ENCODE data around the gene CERS6. TPM values are rescaled to one million over a fixed set of nuclear protein-coding genes. Genes with fewer than 3 reads are reported as not detected.

Gene CERS6
- total RNA-seq, 1 donor from 2014 or later, result 30.9 TPM

GRCh38 chr2:168461178-168461941, 5.3 kb downstream of the CERS6 start:
- Mint-ChIP-seq H3K27me3 (ENCODE audit: unreplicated experiment) (no peaks in the 10 kb centered on the region), H3K9me3 (ENCODE audit: unreplicated experiment) (no peaks in the 10 kb centered on the region), H3K4me1 (ENCODE audit: unreplicated experiment) (peaks cover 41% of the 10 kb centered on the region), H3K27ac (ENCODE audit: unreplicated experiment) (no peak overlapping the region), H3K4me3 (ENCODE audit: unreplicated experiment) (no peak overlapping the region), H3K36me3 (ENCODE audit: unreplicated experiment) (peaks cover 2% of the 10 kb centered on the region)
- no peak for DNase-seq (ENCODE audit: extremely low spot score, unreplicated experiment)
- no peak for TF ChIP-seq CTCF (IDR thresholded peaks at IDR 0.05)

- Mint-ChIP-seq H3K36me3 (ENCODE audit: unreplicated experiment) (peaks cover 2% of the 10 kb centered on the region), H3K9me3 (ENCODE audit: unreplicated experiment) (no peaks in the 10 kb centered on the region), H3K4me1 (ENCODE audit: unreplicated experiment) (peaks cover 47% of the 10 kb centered on the region), H3K27ac (ENCODE audit: unreplicated experiment) (no peak overlapping the region), H3K27me3 (ENCODE audit: unreplicated experiment) (no peaks in the 10 kb centered on the region), H3K4me3 (ENCODE audit: unreplicated experiment) (no peak overlapping the region)
- no peak for TF ChIP-seq CTCF (IDR thresholded peaks at IDR 0.05)
- DNase-seq (ENCODE audit: extremely low spot score, unreplicated experiment), result no peak
Observed at GRCh38 chr2:168461942-168462331, 5.9 kb downstream of the CERS6 start.

GRCh38 chr2:168462543-168463045, 6.5 kb downstream of the CERS6 start:
- H3K4me1 Mint-ChIP-seq (ENCODE audit: unreplicated experiment), result peaks cover 48% of the 10 kb centered on the region
- no peak for TF ChIP-seq CTCF (IDR thresholded peaks at IDR 0.05)

GRCh38 chr2:168465594-168465993, 9.5 kb downstream of the CERS6 start:
- no peak for DNase-seq (ENCODE audit: extremely low spot score, unreplicated experiment)
- no peak for TF ChIP-seq CTCF (IDR thresholded peaks at IDR 0.05)
- Mint-ChIP-seq H3K27ac (ENCODE audit: unreplicated experiment) (peak overlapping the region; percentile 15), H3K9me3 (ENCODE audit: unreplicated experiment) (no peaks in the 10 kb centered on the region), H3K4me3 (ENCODE audit: unreplicated experiment) (no peak overlapping the region), H3K36me3 (ENCODE audit: unreplicated experiment) (no peaks in the 10 kb centered on the region), H3K27me3 (ENCODE audit: unreplicated experiment) (no peaks in the 10 kb centered on the region), H3K4me1 (ENCODE audit: unreplicated experiment) (peaks cover 34% of the 10 kb centered on the region)

More at GRCh38 chr2:168462543-168463045, 6.5 kb downstream of the CERS6 start:
- Mint-ChIP-seq H3K9me3 (ENCODE audit: unreplicated experiment) (no peaks in the 10 kb centered on the region), H3K36me3 (ENCODE audit: unreplicated experiment) (peaks cover 2% of the 10 kb centered on the region), H3K27ac (ENCODE audit: unreplicated experiment) (no peak overlapping the region), H3K27me3 (ENCODE audit: unreplicated experiment) (no peaks in the 10 kb centered on the region), H3K4me3 (ENCODE audit: unreplicated experiment) (no peak overlapping the region)
- no peak for DNase-seq (ENCODE audit: extremely low spot score, unreplicated experiment)

GRCh38 chr2:168466190-168466737, 10.2 kb downstream of the CERS6 start:
- Mint-ChIP-seq H3K9me3 (ENCODE audit: unreplicated experiment) (no peaks in the 10 kb centered on the region), H3K27me3 (ENCODE audit: unreplicated experiment) (no peaks in the 10 kb centered on the region), H3K27ac (ENCODE audit: unreplicated experiment) (no peak overlapping the region)

More at GRCh38 chr2:168466190-168466737, 10.2 kb downstream of the CERS6 start:
- Mint-ChIP-seq H3K4me3 (ENCODE audit: unreplicated experiment) (no peak overlapping the region), H3K4me1 (ENCODE audit: unreplicated experiment) (peaks cover 32% of the 10 kb centered on the region), H3K36me3 (ENCODE audit: unreplicated experiment) (no peaks in the 10 kb centered on the region)
- TF ChIP-seq CTCF (IDR thresholded peaks at IDR 0.05), result no peak
- no peak for DNase-seq (ENCODE audit: extremely low spot score, unreplicated experiment)
